Thymus (tissue), 11 donors: ENCODE measurements around the gene SLC45A2. TPM values are rescaled to one million over a fixed set of nuclear protein-coding genes. Genes with fewer than 3 reads are reported as not detected.

Experiments used
- DNase-seq, 9 donors: peaks; one replicate each; pipeline ENCODE4 v3.0.0-alpha.2; 2013; ENCODE audit warnings: low spot score in 9 of 9, low read depth in 6 of 9, missing footprints in 1 of 9
- H3K27ac ChIP-seq, 2 donors: one replicate each; pipeline ENCODE4 v1.5.1; 2013; ENCODE audit warnings: control low read depth in 1 of 2, low read depth in 1 of 2, low read length in 1 of 2, mild to moderate bottlenecking in 1 of 2, moderate library complexity in 1 of 2
- H3K27me3 ChIP-seq, 2 donors: one replicate each; pipeline ENCODE4 v1.5.1; 2013; ENCODE audit warnings: low read length in 1 of 2; ENCODE audit not compliant: control insufficient read depth in 2 of 2, insufficient read depth in 1 of 2
- H3K36me3 ChIP-seq, 2 donors: one replicate each; pipeline ENCODE4 v1.5.1; 2013; ENCODE audit warnings: low read length in 1 of 2, mild to moderate bottlenecking in 1 of 2, moderate library complexity in 1 of 2; ENCODE audit not compliant: control insufficient read depth in 2 of 2, insufficient read depth in 2 of 2
- H3K4me1 ChIP-seq, 2 donors: one replicate each; pipeline ENCODE4 v1.5.1; 2013; ENCODE audit warnings: low read length in 2 of 2; ENCODE audit not compliant: control insufficient read depth in 2 of 2, insufficient read depth in 2 of 2
- H3K4me3 ChIP-seq, 2 donors: one replicate each; pipeline ENCODE4 v1.5.1; 2013; ENCODE audit warnings: low read length in 2 of 2, control low read depth in 1 of 2, mild to moderate bottlenecking in 1 of 2
- H3K9me3 ChIP-seq, 2 donors: one replicate each; pipeline ENCODE4 v1.5.1; 2013; ENCODE audit warnings: low read length in 1 of 2, mild to moderate bottlenecking in 1 of 2; ENCODE audit not compliant: control insufficient read depth in 2 of 2, insufficient read depth in 1 of 2
- WGBS: extraction: QIAGEN DNeasy Blood & Tissue Kit; methylation state at CpG from one replicate; pipeline ENCODE4 v1.1.7; 2013; 5-methylcytosine and 5-hydroxymethylcytosine counted together
- polyA plus RNA-seq: library from polyadenylated mRNA; stranded (reverse); fragments of 200-250 nt; gene quantifications from one replicate; pipeline ENCODE4 v1.2.3, GENCODE V29; 2013
- total RNA-seq: library from RNA; stranded (reverse); fragments of 120-200 nt; gene quantifications from one replicate; pipeline ENCODE4 v1.2.4, GENCODE V29; 2013
- donor health status: healthy.

Gene SLC45A2
- total and polyA plus RNA-seq, 2 donors = 0.05 TPM; not detected in 1

DNA sequence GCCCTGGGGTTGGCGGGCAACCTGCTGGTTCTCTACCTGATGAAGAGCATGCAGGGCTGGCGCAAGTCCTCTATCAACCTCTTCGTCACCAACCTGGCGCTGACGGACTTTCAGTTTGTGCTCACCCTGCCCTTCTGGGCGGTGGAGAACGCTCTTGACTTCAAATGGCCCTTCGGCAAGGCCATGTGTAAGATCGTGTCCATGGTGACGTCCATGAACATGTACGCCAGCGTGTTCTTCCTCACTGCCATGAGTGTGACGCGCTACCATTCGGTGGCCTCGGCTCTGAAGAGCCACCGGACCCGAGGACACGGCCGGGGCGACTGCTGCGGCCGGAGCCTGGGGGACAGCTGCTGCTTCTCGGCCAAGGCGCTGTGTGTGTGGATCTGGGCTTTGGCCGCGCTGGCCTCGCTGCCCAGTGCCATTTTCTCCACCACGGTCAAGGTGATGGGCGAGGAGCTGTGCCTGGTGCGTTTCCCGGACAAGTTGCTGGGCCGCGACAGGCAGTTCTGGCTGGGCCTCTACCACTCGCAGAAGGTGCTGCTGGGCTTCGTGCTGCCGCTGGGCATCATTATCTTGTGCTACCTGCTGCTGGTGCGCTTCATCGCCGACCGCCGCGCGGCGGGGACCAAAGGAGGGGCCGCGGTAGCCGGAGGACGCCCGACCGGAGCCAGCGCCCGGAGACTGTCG is 47.3 kb downstream of the SLC45A2 start:
- H3K4me1 ChIP-seq = no peaks in the 10 kb centered on the region
- H3K4me3 ChIP-seq = no peak overlapping the region
- H3K9me3 ChIP-seq = peaks cover 0 to 3% of the 10 kb centered on the region in 2 donors
- WGBS = 41% methylated on average over 54 of the region's 54 CpGs
- no peaks in the 10 kb centered on the region for H3K36me3 ChIP-seq
- H3K27me3 ChIP-seq = peaks cover 44 to 47% of the 10 kb centered on the region in 2 donors
- DNase-seq = no peak
- no peak overlapping the region for H3K27ac ChIP-seq

DNA sequence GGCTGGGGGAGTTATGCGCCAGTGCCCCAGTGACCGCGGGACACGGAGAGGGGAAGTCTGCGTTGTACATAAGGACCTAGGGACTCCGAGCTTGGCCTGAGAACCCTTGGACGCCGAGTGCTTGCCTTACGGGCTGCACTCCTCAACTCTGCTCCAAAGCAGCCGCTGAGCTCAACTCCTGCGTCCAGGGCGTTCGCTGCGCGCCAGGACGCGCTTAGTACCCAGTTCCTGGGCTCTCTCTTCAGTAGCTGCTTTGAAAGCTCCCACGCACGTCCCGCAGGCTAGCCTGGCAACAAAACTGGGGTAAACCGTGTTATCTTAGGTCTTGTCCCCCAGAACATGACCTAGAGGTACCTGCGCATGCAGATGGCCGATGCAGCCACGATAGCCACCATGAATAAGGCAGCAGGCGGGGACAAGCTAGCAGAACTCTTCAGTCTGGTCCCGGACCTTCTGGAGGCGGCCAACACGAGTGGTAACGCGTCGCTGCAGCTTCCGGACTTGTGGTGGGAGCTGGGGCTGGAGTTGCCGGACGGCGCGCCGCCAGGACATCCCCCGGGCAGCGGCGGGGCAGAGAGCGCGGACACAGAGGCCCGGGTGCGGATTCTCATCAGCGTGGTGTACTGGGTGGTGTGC is 48.0 kb downstream of the SLC45A2 start, which contains the start of gene RXFP3:
TSS of gene RXFP3 (plus strand) at position 6 of the 636 bp plus-strand sequence. CDS start at position 361, 355 bp downstream.
- Histone ChIP-seq H3K4me3 (no peak within 1 kb of the TSS), H3K27ac (no peak within 1 kb of the TSS), H3K36me3 (no peaks in the 10 kb centered on the region), H3K27me3 (peaks cover 44 to 47% of the 10 kb centered on the region in 2 donors), H3K9me3 (peaks cover 0 to 3% of the 10 kb centered on the region in 2 donors), H3K4me1 (no peaks in the 10 kb centered on the region)
- DNase-seq = no peak
- WGBS = 12% methylated on average over 45 of the region's 45 CpGs

DNA sequence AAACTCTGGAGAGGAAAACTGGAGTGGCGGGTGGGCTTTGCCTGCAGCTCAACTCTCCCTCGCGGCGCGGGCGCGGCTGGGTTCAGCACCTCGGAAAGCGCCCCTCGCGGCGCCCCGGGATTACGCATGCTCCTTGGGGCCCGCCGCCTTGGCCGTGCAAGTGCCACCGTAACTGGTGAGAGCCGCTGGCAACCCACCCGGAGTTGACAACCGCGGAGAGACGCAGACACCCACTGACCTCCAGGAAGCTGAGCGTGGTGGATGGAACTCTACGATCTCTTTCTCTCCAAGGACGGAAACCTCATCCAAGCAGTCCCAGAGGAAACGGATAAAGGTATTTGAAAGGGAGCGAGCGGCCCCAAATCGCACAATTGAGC is 48.5 kb downstream of the SLC45A2 start:
- DNase-seq = peak in 8 of 9 donors; percentile 35 to 78 (median 46)
- H3K36me3 ChIP-seq = no peaks in the 10 kb centered on the region
- peaks cover 0 to 3% of the 10 kb centered on the region in 2 donors for H3K9me3 ChIP-seq
- no peak overlapping the region for H3K4me3 ChIP-seq
- no peaks in the 10 kb centered on the region for H3K4me1 ChIP-seq
- peaks cover 44 to 45% of the 10 kb centered on the region in 2 donors for H3K27me3 ChIP-seq
- H3K27ac ChIP-seq = no peak overlapping the region
- WGBS = 2% methylated on average over 30 of the region's 30 CpGs

DNA sequence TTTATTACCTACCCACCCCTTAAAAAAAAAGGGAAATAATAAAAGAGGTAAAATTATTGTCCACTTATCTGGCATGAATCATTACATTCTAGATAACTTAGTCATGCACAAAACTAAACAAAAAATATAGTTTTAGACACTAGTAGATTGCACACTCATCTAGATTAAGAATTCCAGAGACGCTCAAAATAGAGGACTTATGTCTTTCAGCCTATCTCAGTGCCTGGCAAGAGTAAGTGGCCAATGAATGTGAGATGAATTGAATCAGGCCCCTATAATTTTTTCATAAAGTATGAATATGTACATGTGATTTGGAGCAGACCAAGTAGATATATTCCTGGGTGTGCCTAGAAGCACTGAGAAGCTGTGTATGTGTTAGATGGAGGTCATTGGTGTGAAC is 50.3 kb downstream of the SLC45A2 start:
- Histone ChIP-seq H3K27ac (no peak overlapping the region), H3K9me3 (peaks cover 0 to 3% of the 10 kb centered on the region in 2 donors), H3K4me3 (no peak overlapping the region), H3K36me3 (no peaks in the 10 kb centered on the region), H3K27me3 (peaks cover 39 to 41% of the 10 kb centered on the region in 2 donors), H3K4me1 (no peaks in the 10 kb centered on the region)
- WGBS = 97% methylated on average over 1 of the region's 1 CpG
- DNase-seq = no peak

DNA sequence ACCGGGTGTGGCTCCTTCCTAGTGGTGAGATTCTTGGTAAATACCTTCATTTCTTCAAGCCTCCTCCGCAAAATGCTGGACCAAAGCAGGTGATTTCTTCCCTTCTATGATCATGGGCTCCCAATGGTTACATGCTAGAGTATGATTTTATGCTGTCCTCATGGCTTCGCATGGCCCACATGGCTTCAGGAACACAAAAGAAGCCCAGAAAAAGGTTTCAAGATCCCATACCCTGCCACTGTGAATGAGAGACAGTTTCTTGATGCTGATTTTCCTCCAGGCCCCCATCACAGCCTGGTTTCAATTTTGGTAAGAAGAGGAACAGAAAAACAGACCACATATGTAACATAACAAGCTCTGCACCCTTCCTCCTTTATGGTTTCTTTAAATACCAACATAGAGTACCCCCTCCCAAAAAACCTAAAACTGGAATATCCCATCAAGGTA is 50.7 kb downstream of the SLC45A2 start:
- peaks cover 0 to 3% of the 10 kb centered on the region in 2 donors for H3K9me3 ChIP-seq
- no peak for DNase-seq
- H3K4me3 ChIP-seq = no peak overlapping the region
- H3K36me3 ChIP-seq = no peaks in the 10 kb centered on the region
- 98% methylated on average over 3 of the region's 3 CpGs for WGBS
- H3K4me1 ChIP-seq = no peaks in the 10 kb centered on the region
- H3K27me3 ChIP-seq = peaks cover 36% of the 10 kb centered on the region in 2 donors
- no peak overlapping the region for H3K27ac ChIP-seq

DNA sequence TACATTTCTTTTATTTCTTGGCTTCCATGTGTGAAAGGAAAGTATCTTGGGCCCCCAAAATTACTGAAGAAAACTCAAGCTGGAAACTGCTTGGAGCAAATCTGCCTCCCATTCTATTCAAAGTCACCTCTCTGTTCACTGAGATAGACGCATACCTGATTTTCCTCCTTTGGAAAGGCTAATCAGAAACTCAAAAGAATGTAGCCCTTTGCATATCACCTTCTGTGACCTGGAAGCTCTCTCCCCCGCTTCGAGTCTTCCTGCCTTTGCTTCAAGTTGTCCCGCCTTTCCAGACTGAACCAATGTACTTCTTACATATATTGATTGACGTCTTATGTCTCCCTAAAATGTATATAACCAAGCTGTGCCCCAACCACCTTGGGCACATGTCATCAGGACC is 53.4 kb downstream of the SLC45A2 start:
- peaks cover 9 to 10% of the 10 kb centered on the region in 2 donors for H3K27me3 ChIP-seq
- no peaks in the 10 kb centered on the region for H3K9me3 ChIP-seq
- DNase-seq = no peak
- 81% methylated on average over 5 of the region's 5 CpGs for WGBS
- no peaks in the 10 kb centered on the region for H3K4me1 ChIP-seq
- H3K27ac ChIP-seq = no peak overlapping the region
- H3K4me3 ChIP-seq = no peak overlapping the region
- H3K36me3 ChIP-seq = no peaks in the 10 kb centered on the region

DNA sequence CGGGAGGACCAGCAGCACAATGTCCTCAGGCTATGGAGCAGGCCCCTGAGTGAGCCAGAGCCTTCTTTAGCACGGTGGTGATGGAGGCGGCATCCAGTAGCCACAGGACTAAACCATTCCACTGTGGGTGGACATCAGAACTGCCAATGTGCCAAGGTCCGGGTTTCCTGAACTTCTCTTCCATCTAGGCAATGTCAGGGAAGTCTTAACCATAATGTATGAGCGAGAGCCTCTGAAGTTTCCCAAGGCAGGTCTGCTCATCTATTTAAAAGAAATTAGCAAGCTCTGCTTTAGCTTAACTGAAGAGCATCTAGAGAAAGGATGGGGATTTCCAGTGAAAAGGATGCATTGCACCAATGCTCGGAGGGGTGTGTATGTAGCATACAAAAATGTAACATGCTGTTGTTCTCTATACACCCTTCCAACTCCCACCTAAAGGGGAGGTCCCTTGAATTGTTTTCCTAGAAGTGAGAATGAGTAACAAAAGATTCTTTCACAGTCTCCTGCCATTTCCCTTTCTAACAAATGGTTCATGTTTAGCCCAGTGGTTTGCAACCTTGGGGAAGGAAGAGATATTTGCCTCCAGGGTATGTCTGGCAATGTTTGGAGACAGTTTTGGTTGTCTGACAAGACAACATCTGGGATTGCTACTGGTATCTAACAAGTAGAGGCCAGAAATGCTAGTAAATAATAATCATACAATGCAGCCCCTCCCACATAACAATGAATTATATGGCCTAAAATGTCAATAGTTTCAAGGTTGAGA is 54.4 kb downstream of the SLC45A2 start:
- DNase-seq = no peak
- no peaks in the 10 kb centered on the region for H3K36me3 ChIP-seq
- WGBS = 92% methylated on average over 6 of the region's 6 CpGs
- no peak overlapping the region for H3K4me3 ChIP-seq
- H3K9me3 ChIP-seq = no peaks in the 10 kb centered on the region
- H3K27me3 ChIP-seq = peaks cover 0 to 1% of the 10 kb centered on the region in 2 donors
- H3K4me1 ChIP-seq = no peaks in the 10 kb centered on the region
- H3K27ac ChIP-seq = no peak overlapping the region

DNA sequence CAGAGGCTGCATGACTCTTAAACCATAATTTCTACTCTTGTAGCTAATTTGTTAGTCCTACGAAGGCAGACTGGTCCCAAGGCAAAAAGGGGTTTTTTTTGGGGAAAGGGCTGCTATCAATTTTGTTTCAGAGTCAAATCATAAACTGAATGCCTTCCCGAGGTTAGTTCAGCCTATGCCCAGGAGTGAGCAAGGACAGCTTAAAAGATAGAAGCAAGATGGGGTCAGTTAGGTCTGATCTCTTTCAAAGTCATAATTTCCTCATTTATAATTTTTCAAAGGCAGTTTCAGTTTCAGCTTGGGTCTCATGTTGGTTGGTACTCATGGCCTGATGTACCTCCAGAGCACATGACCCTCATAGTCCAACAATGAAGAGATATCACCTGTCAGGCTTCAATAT is 56.2 kb downstream of the SLC45A2 start:
- H3K9me3 ChIP-seq = no peaks in the 10 kb centered on the region
- DNase-seq = no peak
- no peaks in the 10 kb centered on the region for H3K27me3 ChIP-seq
- H3K4me1 ChIP-seq = no peaks in the 10 kb centered on the region
- no peak overlapping the region for H3K27ac ChIP-seq
- H3K36me3 ChIP-seq = no peaks in the 10 kb centered on the region
- H3K4me3 ChIP-seq = no peak overlapping the region
- 88% methylated on average over 2 of the region's 2 CpGs for WGBS

DNA sequence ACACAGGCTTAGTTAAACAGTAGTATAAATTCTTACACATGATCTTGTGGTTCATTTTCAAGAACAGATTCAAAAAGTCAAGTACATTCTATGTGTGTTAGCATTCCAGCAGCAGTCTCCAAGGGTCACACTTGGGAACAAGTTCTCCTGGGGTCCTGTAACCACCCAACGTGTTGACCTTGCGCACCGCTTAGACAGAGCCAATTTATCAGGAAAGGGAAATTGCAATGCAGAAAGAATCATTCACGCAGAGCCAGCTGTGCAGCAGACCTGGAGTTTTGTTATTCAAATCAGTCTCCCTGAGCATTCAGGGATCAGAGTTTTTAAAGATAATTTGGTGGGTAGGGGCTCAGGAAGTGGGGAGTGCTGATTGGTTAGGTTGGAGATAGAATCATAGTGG is 56.8 kb downstream of the SLC45A2 start:
- no peaks in the 10 kb centered on the region for H3K27me3 ChIP-seq
- H3K9me3 ChIP-seq = no peaks in the 10 kb centered on the region
- no peak overlapping the region for H3K27ac ChIP-seq
- DNase-seq = no peak
- no peaks in the 10 kb centered on the region for H3K36me3 ChIP-seq
- 82% methylated on average over 4 of the region's 4 CpGs for WGBS
- H3K4me1 ChIP-seq = no peaks in the 10 kb centered on the region
- H3K4me3 ChIP-seq = no peak overlapping the region
